ENCODE measurements around the gene TBATA.

DNA sequence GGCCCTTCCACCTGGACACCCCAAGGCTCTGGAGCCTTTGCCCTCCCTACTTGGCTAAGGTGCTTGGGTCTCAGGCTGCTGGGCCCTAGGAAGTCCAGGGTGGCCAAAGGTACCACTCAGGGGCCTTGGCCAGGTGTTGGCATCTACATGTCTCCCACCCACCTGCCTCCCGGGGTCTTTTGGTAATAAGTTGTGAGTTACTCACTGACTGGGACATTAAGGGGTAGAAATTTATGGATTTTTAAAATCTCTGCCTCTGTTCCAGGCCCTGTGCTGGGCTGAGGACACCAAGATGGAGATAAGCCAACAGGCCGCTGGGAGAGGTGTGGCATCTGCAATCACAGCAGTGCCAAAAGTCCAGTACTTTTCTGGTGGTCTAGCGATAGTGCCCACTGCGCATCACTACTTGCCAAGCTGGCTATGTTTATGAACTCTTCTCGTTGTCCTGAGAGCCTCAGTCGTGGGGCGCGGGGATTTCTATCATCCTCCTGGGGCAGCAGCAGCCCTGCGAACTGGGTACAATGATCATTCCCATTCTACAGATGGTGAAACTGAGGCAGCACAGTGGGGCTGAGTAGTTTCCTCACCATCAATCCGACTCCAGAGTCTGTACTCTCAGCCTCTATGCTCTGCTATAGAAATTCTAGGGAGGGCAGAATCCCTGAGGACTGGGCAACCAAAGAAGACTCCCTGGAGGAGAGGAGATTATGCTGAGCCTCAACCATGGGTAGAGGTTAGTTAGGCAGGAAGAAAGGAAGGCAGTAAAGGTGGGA lies 36.2 kb downstream of the TBATA start:
- TF ChIP-seq, protein P1, sequence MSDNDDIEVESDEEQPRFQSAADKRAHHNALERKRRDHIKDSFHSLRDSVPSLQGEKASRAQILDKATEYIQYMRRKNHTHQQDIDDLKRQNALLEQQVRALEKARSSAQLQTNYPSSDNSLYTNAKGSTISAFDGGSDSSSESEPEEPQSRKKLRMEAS (IDR thresholded peaks at IDR 0.05; ENCODE audit: low read depth, low read length) = no peak
- TF ChIP-seq, protein P2, sequence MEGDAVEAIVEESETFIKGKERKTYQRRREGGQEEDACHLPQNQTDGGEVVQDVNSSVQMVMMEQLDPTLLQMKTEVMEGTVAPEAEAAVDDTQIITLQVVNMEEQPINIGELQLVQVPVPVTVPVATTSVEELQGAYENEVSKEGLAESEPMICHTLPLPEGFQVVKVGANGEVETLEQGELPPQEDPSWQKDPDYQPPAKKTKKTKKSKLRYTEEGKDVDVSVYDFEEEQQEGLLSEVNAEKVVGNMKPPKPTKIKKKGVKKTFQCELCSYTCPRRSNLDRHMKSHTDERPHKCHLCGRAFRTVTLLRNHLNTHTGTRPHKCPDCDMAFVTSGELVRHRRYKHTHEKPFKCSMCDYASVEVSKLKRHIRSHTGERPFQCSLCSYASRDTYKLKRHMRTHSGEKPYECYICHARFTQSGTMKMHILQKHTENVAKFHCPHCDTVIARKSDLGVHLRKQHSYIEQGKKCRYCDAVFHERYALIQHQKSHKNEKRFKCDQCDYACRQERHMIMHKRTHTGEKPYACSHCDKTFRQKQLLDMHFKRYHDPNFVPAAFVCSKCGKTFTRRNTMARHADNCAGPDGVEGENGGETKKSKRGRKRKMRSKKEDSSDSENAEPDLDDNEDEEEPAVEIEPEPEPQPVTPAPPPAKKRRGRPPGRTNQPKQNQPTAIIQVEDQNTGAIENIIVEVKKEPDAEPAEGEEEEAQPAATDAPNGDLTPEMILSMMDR (IDR thresholded peaks at IDR 0.05; ENCODE audit: low read depth, low read length) = no peak
- TF ChIP-seq MYC (IDR thresholded peaks at IDR 0.05; ENCODE audit: low read depth, low read length) = no peak
